ENCODE measurements around the gene TTN. TPM values are rescaled to one million over a fixed set of nuclear protein-coding genes. Genes with fewer than 3 reads are reported as not detected.

The TTN gene
- total and polyA plus RNA-seq, 2 donors (not counting 1 experiment from before 2014, with no cell fraction given): 1.7 to 46.4 TPM

DNA sequence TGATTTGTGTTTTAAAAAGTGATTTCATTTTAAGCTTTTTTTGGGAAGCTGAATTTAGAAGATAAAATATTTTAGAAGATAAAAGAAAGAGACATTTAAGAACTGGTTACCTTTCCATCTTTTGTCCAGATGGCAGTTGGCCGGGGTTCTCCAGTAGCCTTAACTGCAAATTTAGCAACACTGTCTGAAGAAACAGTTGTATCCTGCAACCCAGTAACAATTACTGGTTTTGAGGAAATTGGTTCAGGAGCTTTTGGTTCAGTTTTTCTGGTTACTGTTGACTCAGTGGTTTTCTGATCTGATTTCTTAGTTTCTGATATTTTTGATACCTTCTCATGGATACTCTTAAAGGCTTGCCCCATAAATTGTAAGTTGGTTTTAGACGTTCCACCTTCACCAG is 277.1 kb downstream of the TTN start:
- whole genome bisulfite sequencing (ENCODE audit: insufficient coverage): 83% methylated on average over 1 of the region's 2 CpGs
- H3K27me3 ChIP-seq (replicated peaks in 1 of 4; ENCODE audit: control extremely low read depth in 1 of 4, control insufficient read depth in 3 of 4, insufficient read depth in 4 of 4, low read length in 3 of 4): no peaks in the 10 kb centered on the region
- ChIA-PET CTCF (interaction anchor here (0.9 kb wide), 1 partner anchor 116 kb away, joined by 3 read pairs; no protein-coding TSS in a partner anchor), POLR2A (interaction anchor here (1.3 kb wide), 1 partner anchor 79 kb away, joined by 4 read pairs; the partner anchor contains the start of genes PJVK and PRKRA)
- peak overlapping the region; percentile 38 for H3K9ac ChIP-seq (ENCODE audit: low read length)
- no peaks in the 10 kb centered on the region for H3K27me3 Mint-ChIP-seq
- H3K27ac ChIP-seq (ENCODE audit: low read length in 2 of 2): peak overlapping the region; percentile 57 to 73
- intact Hi-C loops (cut with micrococcal nuclease): loop anchor here (2.0 kb wide), 2 partner anchors 51 to 79 kb away; partner anchors contain the start of genes FKBP7, PJVK and PRKRA
- no peaks in the 10 kb centered on the region for H4K20me1 ChIP-seq (ENCODE audit: control insufficient read depth, insufficient read depth, low read length, poor library complexity, severe bottlenecking)
- peak overlapping the region; percentile 43 for H3K4me2 ChIP-seq (replicated peaks; ENCODE audit: low read depth, low read length, poor library complexity, severe bottlenecking)
- DNase-seq (no peak), ATAC-seq (ENCODE audit: low read depth) (no peak)
- peak overlapping the region; percentile 87 for H3K27ac Mint-ChIP-seq
- peak overlapping the region; percentile 85 for H3K4me3 Mint-ChIP-seq
- no peak overlapping the region for H3K4me3 ChIP-seq (ENCODE audit: control extremely low read depth in 1 of 5, extremely low read depth in 1 of 5, insufficient read depth in 1 of 5, low read depth in 2 of 5, low read length in 4 of 5)
- H3K4me1 Mint-ChIP-seq: peaks cover 36% of the 10 kb centered on the region
- H3K4me1 ChIP-seq (ENCODE audit: control insufficient read depth in 2 of 2, insufficient read depth in 2 of 2, low read length in 2 of 2): peaks cover 10 to 26% of the 10 kb centered on the region in 2 donors
- peaks cover 56% of the 10 kb centered on the region for H3K79me2 ChIP-seq (ENCODE audit: control insufficient read depth, insufficient read depth, low read length)
- H3K9me3 ChIP-seq (ENCODE audit: control extremely low read depth in 1 of 3, control insufficient read depth in 2 of 3, insufficient read depth in 1 of 3, low read length in 2 of 3): no peaks in the 10 kb centered on the region
- peaks cover 1 to 39% of the 10 kb centered on the region in 2 experiments for H3K36me3 ChIP-seq (replicated peaks in 1 of 2; ENCODE audit: control extremely low read depth in 1 of 2, control insufficient read depth in 1 of 2, extremely low read depth in 1 of 2, insufficient read depth in 2 of 2, low read length in 1 of 2)
- no peak overlapping the region for H2AFZ ChIP-seq (ENCODE audit: insufficient read depth, low read depth, low read length, poor library complexity, severe bottlenecking)
- TF ChIP-seq, protein P1, sequence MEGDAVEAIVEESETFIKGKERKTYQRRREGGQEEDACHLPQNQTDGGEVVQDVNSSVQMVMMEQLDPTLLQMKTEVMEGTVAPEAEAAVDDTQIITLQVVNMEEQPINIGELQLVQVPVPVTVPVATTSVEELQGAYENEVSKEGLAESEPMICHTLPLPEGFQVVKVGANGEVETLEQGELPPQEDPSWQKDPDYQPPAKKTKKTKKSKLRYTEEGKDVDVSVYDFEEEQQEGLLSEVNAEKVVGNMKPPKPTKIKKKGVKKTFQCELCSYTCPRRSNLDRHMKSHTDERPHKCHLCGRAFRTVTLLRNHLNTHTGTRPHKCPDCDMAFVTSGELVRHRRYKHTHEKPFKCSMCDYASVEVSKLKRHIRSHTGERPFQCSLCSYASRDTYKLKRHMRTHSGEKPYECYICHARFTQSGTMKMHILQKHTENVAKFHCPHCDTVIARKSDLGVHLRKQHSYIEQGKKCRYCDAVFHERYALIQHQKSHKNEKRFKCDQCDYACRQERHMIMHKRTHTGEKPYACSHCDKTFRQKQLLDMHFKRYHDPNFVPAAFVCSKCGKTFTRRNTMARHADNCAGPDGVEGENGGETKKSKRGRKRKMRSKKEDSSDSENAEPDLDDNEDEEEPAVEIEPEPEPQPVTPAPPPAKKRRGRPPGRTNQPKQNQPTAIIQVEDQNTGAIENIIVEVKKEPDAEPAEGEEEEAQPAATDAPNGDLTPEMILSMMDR (IDR thresholded peaks at IDR 0.05): no peak
- no peak for TF ChIP-seq EZH2 (IDR thresholded peaks at IDR 0.05; ENCODE audit: borderline replicate concordance, insufficient read depth, low read depth, low read length, poor library complexity, severe bottlenecking)
- H3K9me3 Mint-ChIP-seq (ENCODE audit: insufficient read depth): no peaks in the 10 kb centered on the region

- CTCF ChIA-PET: no interaction called here
- Mint-ChIP-seq H3K4me1 (peaks cover 38% of the 10 kb centered on the region), H3K27ac (peak overlapping the region; percentile 69), H3K4me3 (no peak overlapping the region), H3K27me3 (no peaks in the 10 kb centered on the region), H3K9me3 (ENCODE audit: insufficient read depth) (no peaks in the 10 kb centered on the region)
- H2AFZ ChIP-seq (ENCODE audit: insufficient read depth, low read depth, low read length, poor library complexity, severe bottlenecking): no peak overlapping the region
- intact Hi-C loops (cut with micrococcal nuclease): no loop called here
- DNase-seq: no peak
- no peak overlapping the region for H3K9ac ChIP-seq (ENCODE audit: low read length)
- H3K4me3 ChIP-seq (ENCODE audit: control extremely low read depth in 1 of 5, extremely low read depth in 1 of 5, insufficient read depth in 1 of 5, low read depth in 2 of 5, low read length in 4 of 5): no peak overlapping the region
- WGBS (ENCODE audit: insufficient coverage): no CpG with 5 or more reads among the region's 2 CpGs
- H3K27ac ChIP-seq (ENCODE audit: low read length in 2 of 2): no peak overlapping the region
- H3K4me1 ChIP-seq (ENCODE audit: control insufficient read depth in 2 of 2, insufficient read depth in 2 of 2, low read length in 2 of 2): peaks cover 13 to 29% of the 10 kb centered on the region in 2 donors
- peaks cover 1 to 34% of the 10 kb centered on the region in 2 experiments for H3K36me3 ChIP-seq (replicated peaks in 1 of 2; ENCODE audit: control extremely low read depth in 1 of 2, control insufficient read depth in 1 of 2, extremely low read depth in 1 of 2, insufficient read depth in 2 of 2, low read length in 1 of 2)
- H3K4me2 ChIP-seq (replicated peaks; ENCODE audit: low read depth, low read length, poor library complexity, severe bottlenecking): no peak overlapping the region
- no peaks in the 10 kb centered on the region for H3K27me3 ChIP-seq (replicated peaks in 1 of 4; ENCODE audit: control extremely low read depth in 1 of 4, control insufficient read depth in 3 of 4, insufficient read depth in 4 of 4, low read length in 3 of 4)
- H4K20me1 ChIP-seq (ENCODE audit: control insufficient read depth, insufficient read depth, low read length, poor library complexity, severe bottlenecking): no peaks in the 10 kb centered on the region
- POLR2A ChIA-PET: no interaction called here
- ATAC-seq (ENCODE audit: low read depth): no peak
- H3K79me2 ChIP-seq (ENCODE audit: control insufficient read depth, insufficient read depth, low read length): peaks cover 56% of the 10 kb centered on the region
- H3K9me3 ChIP-seq (ENCODE audit: control extremely low read depth in 1 of 3, control insufficient read depth in 2 of 3, insufficient read depth in 1 of 3, low read length in 2 of 3): no peaks in the 10 kb centered on the region
- TF ChIP-seq, protein P1 (IDR thresholded peaks at IDR 0.05): no peak
- TF ChIP-seq EZH2 (IDR thresholded peaks at IDR 0.05; ENCODE audit: borderline replicate concordance, insufficient read depth, low read depth, low read length, poor library complexity, severe bottlenecking): no peak
Measured at GRCh38 chr2:178529194-178529593, 278.0 kb downstream of the TTN start.

All from B cell (primary cell).